DOHH2 (cell line): ENCODE measurements around the gene ARRB2.

Experiments used
- EZH2phosphoT487 ChIP-seq: fragments of 200-600 bp; sonication (generic); IDR thresholded peaks from 2 replicates; pipeline ENCODE4 v1.6.1; 2017; ENCODE audit warnings: borderline replicate concordance, mild to moderate bottlenecking, antibody characterized with exemption, low read length, moderate library complexity, mixed read lengths
- TF ChIP-seq, protein P1 (sequence below): fragments of 200-600 bp; sonication (generic); IDR thresholded peaks from one replicate; pipeline ENCODE4 v1.5.1; 2014; ENCODE audit warnings: antibody characterized with exemption, mild to moderate bottlenecking, low read depth, low read length; ENCODE audit not compliant: poor library complexity, severe bottlenecking

DNA sequence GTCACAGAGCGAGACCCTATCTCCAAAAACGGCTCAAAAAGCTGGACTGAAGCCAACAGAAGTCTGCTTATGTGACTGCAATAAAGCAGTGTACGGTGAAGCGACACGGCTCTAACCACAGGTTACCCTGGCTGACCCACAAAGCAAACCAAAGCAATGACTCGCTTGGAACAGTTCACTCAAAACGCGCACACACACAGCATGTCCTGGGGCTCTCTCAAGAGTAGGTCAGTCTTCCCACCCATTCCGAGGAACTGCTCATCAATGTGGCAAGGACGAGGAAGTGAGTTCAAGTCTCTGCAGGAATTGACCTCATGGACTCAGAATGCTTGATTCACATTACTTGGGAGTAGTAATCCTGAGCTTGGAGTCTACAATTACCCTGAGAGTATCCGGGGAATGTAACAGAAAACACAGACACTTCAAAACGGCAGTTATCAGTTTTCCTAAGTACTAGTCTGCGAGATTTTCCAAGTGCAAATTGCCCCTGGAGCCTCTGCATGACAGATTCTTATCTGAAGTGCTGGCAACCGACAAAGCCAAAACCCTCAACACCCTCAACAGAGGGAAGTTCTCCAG lies 31.9 kb upstream of the ARRB2 start:
- TF ChIP-seq, protein P1, sequence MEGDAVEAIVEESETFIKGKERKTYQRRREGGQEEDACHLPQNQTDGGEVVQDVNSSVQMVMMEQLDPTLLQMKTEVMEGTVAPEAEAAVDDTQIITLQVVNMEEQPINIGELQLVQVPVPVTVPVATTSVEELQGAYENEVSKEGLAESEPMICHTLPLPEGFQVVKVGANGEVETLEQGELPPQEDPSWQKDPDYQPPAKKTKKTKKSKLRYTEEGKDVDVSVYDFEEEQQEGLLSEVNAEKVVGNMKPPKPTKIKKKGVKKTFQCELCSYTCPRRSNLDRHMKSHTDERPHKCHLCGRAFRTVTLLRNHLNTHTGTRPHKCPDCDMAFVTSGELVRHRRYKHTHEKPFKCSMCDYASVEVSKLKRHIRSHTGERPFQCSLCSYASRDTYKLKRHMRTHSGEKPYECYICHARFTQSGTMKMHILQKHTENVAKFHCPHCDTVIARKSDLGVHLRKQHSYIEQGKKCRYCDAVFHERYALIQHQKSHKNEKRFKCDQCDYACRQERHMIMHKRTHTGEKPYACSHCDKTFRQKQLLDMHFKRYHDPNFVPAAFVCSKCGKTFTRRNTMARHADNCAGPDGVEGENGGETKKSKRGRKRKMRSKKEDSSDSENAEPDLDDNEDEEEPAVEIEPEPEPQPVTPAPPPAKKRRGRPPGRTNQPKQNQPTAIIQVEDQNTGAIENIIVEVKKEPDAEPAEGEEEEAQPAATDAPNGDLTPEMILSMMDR, result no peak
- no peak for TF ChIP-seq EZH2phosphoT487
